Renal cortical epithelial cell (primary cell): ENCODE data around the gene FBXO44. TPM values are rescaled to one million over a fixed set of nuclear protein-coding genes. Genes with fewer than 3 reads are reported as not detected.

Source experiments
- DNase-seq: peaks from one replicate; pipeline ENCODE4 v3.0.0-alpha.2; 2011; ENCODE audit warnings: low read depth
- total RNA-seq: library from RNA; depleted of rRNA; stranded (reverse); fragments of >200 nt; gene quantifications from 2 replicates; pipeline ENCODE4 v1.2.3, GENCODE V29; 2014

The FBXO44 gene
- total RNA-seq, 1 donor from 2014 or later, result 21.7 TPM

DNA sequence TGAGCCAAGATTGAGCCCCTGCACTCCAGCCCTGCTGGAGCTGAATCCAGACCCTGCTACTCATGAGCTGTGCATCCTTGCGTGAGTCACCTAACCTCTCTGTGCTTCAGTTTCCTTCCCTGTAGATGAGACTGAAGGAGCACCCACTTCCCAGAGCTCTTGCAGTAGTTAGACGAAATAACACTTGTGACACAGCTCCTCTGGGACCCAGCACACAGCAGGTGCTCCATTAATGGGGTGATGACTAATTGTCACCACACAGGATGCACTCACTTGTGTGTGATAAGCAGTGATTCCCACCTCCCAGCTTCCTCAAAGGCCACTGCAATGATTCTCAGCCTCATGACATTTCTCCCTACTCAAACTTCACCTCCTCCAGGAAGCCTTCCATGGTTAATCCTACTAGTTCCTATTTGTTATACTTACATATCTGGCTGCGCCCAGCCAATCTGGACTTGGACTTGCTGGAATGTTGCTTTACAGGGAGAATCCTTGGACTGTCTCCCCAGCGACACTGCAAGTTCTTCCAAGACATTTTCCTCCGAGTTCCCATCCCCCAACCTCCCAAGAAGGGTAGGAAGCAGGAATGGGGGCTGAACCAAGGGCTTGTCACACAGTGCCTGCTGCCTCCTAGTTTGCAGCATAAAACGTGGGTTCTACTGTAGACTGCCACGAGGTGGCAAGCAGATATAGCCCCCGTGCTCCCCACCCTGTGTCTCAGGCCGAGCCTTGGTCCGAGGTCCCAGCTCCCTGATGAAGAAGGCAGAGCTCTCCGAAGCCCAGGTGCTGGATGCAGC lies 54.1 kb downstream of the FBXO44 start:
- no peak for DNase-seq

DNA sequence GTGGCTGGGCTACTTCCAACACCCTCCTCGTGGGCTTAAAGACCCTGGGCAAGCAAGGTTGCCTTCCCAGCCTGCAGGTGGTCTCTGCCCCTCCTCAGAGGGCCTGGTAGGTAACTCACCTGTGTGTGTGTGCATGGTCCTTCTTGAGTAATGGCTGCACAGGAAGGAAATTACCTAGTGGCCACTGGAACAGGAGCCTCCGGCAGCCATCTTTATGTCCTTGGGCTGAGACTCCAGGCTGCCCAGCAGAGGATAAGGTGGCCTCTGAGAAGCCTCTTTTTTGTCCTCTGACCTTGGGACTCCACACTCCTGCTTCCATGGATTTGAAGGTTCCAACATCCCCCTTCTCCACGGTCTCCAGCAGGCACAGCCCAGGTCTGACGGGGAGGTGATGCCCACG lies 56.8 kb downstream of the FBXO44 start:
- no peak for DNase-seq

DNA sequence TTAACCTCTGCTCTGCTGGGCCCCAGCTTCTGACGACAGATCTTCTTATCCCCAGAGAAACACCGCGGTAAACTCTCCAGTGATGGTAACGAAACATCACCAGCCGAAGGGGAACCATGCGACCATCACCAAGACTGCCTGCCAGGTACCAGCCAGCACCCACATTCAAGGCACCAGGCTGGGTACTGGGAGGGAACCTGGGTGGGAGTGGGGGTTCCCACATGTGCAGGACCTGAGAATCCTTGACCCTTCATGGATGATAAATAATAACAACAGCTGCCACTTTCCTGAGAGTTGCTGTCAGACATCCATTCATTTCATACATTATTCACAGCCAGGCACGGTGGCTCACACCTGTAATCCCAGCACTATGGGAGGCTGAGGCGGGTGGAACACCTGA lies 57.6 kb downstream of the FBXO44 start:
- no peak for DNase-seq

Other genes starting within 250 kb of the FBXO44 start
- under 0.01 TPM in 1 of 2 replicates, not detected in the other for gene DISP3, start 175.7 kb upstream of the FBXO44 start, total RNA-seq
- gene FBXO2, start 448 bp upstream of the FBXO44 start, total RNA-seq, result 11.1 and 17.2 TPM in 2 replicates
- gene FBXO6, start 9.3 kb downstream of the FBXO44 start, total RNA-seq, result 4.7 and 6.7 TPM in 2 replicates
- gene MAD2L2, start 26.3 kb downstream of the FBXO44 start, total RNA-seq, result 28.5 and 30.9 TPM in 2 replicates
- gene DRAXIN, start 36.8 kb downstream of the FBXO44 start, total RNA-seq, result under 0.01 and 0.05 TPM in 2 replicates
- 52.4 and 66.0 TPM in 2 replicates for gene AGTRAP, start 81.3 kb downstream of the FBXO44 start, total RNA-seq
- 0.25 TPM in 1 of 2 replicates, not detected in the other for gene C1orf167, start 107.3 kb downstream of the FBXO44 start, total RNA-seq
- 11.3 and 19.8 TPM in 2 replicates for gene MTHFR, start 151.1 kb downstream of the FBXO44 start, total RNA-seq
- 2.4 and 6.9 TPM in 2 replicates for gene CLCN6, start 151.3 kb downstream of the FBXO44 start, total RNA-seq
- gene NPPA, start 192.9 kb downstream of the FBXO44 start, total RNA-seq, result not detected in 2 replicates
- gene NPPB, start 204.1 kb downstream of the FBXO44 start, total RNA-seq, result 1.2 TPM in 1 of 2 replicates, not detected in the other